Measurements from ENCODE around the gene FUBP1.

DNA sequence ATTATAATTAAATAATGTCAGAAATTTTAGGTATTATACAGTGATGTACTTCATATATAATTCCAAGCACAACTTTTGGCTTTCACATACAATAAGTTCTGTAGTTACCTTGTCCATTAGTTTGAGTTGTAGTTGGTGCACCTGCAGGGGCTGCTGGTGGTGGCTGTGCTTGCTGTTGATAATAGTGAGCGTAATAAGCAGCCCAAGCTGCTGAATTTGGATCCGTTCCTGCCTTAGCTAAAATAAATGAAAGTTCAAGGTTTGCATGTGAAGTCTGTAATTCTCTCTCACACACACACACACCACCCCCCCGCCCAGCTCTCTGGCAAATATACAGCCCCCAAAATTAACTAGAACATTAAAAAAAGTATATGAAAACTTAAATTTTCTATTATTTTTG is 22.4 kb downstream of the FUBP1 start:
- TF ChIP-seq CTCF (IDR thresholded peaks at IDR 0.05) (no peak), MYBL2 (CRISPR knock-in tag; IDR thresholded peaks at IDR 0.05) (no peak), ESRRA (CRISPR knock-in tag; IDR thresholded peaks at IDR 0.05; ENCODE audit: borderline replicate concordance) (no peak), CREB1 (CRISPR knock-in tag; IDR thresholded peaks at IDR 0.05) (no peak), ZNF317 (CRISPR knock-in tag; IDR thresholded peaks at IDR 0.05; ENCODE audit: borderline replicate concordance, low read depth) (no peak), ZNF512 (CRISPR knock-in tag; IDR thresholded peaks at IDR 0.05; ENCODE audit: borderline replicate concordance) (no peak)
- TF ChIP-seq, protein P1, sequence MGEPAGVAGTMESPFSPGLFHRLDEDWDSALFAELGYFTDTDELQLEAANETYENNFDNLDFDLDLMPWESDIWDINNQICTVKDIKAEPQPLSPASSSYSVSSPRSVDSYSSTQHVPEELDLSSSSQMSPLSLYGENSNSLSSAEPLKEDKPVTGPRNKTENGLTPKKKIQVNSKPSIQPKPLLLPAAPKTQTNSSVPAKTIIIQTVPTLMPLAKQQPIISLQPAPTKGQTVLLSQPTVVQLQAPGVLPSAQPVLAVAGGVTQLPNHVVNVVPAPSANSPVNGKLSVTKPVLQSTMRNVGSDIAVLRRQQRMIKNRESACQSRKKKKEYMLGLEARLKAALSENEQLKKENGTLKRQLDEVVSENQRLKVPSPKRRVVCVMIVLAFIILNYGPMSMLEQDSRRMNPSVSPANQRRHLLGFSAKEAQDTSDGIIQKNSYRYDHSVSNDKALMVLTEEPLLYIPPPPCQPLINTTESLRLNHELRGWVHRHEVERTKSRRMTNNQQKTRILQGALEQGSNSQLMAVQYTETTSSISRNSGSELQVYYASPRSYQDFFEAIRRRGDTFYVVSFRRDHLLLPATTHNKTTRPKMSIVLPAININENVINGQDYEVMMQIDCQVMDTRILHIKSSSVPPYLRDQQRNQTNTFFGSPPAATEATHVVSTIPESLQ (CRISPR knock-in tag; IDR thresholded peaks at IDR 0.05) = no peak
- TF ChIP-seq, protein P2, sequence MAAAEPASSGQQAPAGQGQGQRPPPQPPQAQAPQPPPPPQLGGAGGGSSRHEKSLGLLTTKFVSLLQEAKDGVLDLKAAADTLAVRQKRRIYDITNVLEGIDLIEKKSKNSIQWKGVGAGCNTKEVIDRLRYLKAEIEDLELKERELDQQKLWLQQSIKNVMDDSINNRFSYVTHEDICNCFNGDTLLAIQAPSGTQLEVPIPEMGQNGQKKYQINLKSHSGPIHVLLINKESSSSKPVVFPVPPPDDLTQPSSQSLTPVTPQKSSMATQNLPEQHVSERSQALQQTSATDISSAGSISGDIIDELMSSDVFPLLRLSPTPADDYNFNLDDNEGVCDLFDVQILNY (CRISPR knock-in tag; IDR thresholded peaks at IDR 0.05) = no peak
- TF ChIP-seq, protein P3, sequence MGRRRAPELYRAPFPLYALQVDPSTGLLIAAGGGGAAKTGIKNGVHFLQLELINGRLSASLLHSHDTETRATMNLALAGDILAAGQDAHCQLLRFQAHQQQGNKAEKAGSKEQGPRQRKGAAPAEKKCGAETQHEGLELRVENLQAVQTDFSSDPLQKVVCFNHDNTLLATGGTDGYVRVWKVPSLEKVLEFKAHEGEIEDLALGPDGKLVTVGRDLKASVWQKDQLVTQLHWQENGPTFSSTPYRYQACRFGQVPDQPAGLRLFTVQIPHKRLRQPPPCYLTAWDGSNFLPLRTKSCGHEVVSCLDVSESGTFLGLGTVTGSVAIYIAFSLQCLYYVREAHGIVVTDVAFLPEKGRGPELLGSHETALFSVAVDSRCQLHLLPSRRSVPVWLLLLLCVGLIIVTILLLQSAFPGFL (CRISPR knock-in tag; IDR thresholded peaks at IDR 0.05; ENCODE audit: borderline replicate concordance) = no peak
- TF ChIP-seq, protein P4, sequence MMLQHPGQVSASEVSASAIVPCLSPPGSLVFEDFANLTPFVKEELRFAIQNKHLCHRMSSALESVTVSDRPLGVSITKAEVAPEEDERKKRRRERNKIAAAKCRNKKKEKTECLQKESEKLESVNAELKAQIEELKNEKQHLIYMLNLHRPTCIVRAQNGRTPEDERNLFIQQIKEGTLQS (CRISPR knock-in tag; conservative IDR thresholded peaks at IDR 0.05) = no peak

All from WTC11 (cell line).